ENCODE measurements around the gene XRCC4.
A peak's percentile ranks its signal among the peaks of the same experiment; 100 is the strongest.

Gene XRCC4

GRCh38 chr5:83167538-83167937, 90.2 kb downstream of the XRCC4 start:
- TF ChIP-seq, protein P1, sequence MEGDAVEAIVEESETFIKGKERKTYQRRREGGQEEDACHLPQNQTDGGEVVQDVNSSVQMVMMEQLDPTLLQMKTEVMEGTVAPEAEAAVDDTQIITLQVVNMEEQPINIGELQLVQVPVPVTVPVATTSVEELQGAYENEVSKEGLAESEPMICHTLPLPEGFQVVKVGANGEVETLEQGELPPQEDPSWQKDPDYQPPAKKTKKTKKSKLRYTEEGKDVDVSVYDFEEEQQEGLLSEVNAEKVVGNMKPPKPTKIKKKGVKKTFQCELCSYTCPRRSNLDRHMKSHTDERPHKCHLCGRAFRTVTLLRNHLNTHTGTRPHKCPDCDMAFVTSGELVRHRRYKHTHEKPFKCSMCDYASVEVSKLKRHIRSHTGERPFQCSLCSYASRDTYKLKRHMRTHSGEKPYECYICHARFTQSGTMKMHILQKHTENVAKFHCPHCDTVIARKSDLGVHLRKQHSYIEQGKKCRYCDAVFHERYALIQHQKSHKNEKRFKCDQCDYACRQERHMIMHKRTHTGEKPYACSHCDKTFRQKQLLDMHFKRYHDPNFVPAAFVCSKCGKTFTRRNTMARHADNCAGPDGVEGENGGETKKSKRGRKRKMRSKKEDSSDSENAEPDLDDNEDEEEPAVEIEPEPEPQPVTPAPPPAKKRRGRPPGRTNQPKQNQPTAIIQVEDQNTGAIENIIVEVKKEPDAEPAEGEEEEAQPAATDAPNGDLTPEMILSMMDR (IDR thresholded peaks at IDR 0.05; ENCODE audit: low read depth, low read length, missing control alignments), result no peak
- H3K4me3 ChIP-seq (replicated peaks; ENCODE audit: low read depth, low read length), result no peak overlapping the region
- DNase-seq (ENCODE audit: extremely low read depth, low read depth), result no peak

GRCh38 chr5:83169571-83170337, 92.4 kb downstream of the XRCC4 start:
- TF ChIP-seq, protein P1 (IDR thresholded peaks at IDR 0.05; ENCODE audit: low read depth, low read length, missing control alignments), result no peak
- no peak overlapping the region for H3K4me3 ChIP-seq (replicated peaks; ENCODE audit: low read depth, low read length)
- DNase-seq (ENCODE audit: extremely low read depth, low read depth), result no peak

DNA sequence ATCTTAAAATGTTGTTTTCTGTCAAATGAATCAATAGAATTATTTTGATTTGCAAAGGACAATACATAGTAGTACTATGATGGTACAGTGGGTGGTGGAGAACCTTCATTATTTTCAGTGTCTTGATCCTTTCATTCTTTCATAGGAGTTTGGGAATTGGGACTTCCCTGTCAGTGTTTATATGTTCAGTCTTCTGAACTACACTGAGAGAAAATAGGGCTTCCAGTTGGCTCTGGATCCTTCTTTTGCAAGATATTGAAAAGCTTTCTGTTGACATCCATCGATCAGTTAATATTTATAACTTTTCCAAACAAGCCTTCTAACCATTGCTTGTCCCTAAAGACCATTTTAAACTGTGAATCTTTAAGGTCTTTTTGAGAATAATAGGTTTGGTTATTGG, 94.7 kb downstream of the XRCC4 start:
- no peak for DNase-seq (ENCODE audit: extremely low read depth, low read depth)
- TF ChIP-seq, protein P1 (IDR thresholded peaks at IDR 0.05; ENCODE audit: low read depth, low read length, missing control alignments), result no peak
- no peak overlapping the region for H3K4me3 ChIP-seq (replicated peaks; ENCODE audit: low read depth, low read length)

DNA sequence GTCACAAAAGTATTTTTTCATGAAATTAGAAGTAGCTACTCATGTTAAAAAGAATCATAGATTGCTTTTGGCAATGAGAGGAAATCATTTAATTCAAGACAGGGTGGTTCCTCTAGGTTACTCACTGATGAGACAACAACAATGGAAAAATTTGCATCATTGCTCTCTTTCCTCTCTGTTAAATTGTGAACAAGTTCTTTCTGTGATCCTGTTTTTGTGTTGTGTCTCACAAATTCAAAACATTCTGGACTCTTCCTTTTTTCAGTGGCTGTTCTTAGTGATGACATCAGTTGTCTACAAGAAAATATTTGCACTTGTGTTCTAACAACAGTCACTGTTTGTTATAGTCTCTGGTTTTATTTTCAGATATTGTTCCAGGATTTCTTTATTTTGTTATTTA, 95.3 kb downstream of the XRCC4 start:
- TF ChIP-seq, protein P1 (IDR thresholded peaks at IDR 0.05; ENCODE audit: low read depth, low read length, missing control alignments), result no peak
- DNase-seq (ENCODE audit: extremely low read depth, low read depth), result no peak
- H3K4me3 ChIP-seq (replicated peaks; ENCODE audit: low read depth, low read length), result no peak overlapping the region

DNA sequence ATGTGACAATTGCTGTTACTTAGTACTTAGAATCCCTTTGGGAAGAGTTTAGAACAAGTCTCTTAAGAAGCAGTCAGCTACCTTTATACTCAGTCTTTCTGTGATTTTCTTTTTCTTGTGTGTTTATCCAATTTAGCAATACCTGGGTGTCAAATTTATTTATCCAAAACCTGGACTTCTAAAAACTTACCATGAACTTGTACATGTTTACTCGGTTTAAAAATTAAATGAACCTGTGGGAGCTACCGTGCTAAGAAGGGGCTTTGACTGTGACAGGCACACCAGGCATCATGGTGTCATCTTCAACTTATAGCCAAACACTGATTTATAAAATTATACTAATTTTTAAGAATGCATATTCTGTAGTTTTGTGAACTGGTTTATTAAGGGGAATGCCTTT, 96.5 kb downstream of the XRCC4 start:
- DNase-seq (ENCODE audit: extremely low read depth, low read depth), result no peak
- H3K4me3 ChIP-seq (replicated peaks; ENCODE audit: low read depth, low read length), result no peak overlapping the region
- TF ChIP-seq, protein P1 (IDR thresholded peaks at IDR 0.05; ENCODE audit: low read depth, low read length, missing control alignments), result no peak

DNA sequence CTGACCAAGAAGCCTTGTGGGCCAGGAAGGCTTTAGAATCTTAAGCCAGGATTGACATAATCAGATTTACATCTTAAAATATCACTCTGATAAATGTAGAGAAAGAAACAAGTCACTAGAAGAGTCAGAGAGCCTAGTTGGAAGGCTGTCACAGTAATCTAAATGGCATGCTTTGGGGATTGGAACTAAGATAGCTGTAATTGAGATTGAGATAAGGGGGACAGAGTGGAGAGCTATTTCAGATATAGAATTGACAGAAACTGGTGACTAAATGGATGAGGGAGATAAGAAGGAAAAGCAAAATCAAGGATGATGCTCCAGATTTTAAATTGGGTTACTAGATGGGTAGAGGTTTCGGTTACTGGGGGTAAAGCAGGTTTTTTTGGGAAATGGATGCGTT, 100.5 kb downstream of the XRCC4 start:
- H3K4me3 ChIP-seq (replicated peaks; ENCODE audit: low read depth, low read length), result no peak overlapping the region
- TF ChIP-seq, protein P1 (IDR thresholded peaks at IDR 0.05; ENCODE audit: low read depth, low read length, missing control alignments), result no peak
- no peak for DNase-seq (ENCODE audit: extremely low read depth, low read depth)

- peak; percentile 15 for DNase-seq (ENCODE audit: extremely low read depth, low read depth)
- TF ChIP-seq, protein P1 (IDR thresholded peaks at IDR 0.05; ENCODE audit: low read depth, low read length, missing control alignments), result no peak
- H3K4me3 ChIP-seq (replicated peaks; ENCODE audit: low read depth, low read length), result no peak overlapping the region
Measured at GRCh38 chr5:83179966-83180365, 102.6 kb downstream of the XRCC4 start.
